H1 (cell line): ENCODE data around the gene ALKBH7. TPM values are rescaled to one million over a fixed set of nuclear protein-coding genes. Genes with fewer than 3 reads are reported as not detected.

Experiments used
- CHD2 ChIP-seq: IDR thresholded peaks from 2 replicates; pipeline ENCODE4 v1.6.1; 2012; ENCODE audit warnings: low read length, improper control_type of control experiment
- E2F6 ChIP-seq: IDR thresholded peaks from 2 replicates; pipeline ENCODE4 v1.6.1; 2012; ENCODE audit warnings: inconsistent platforms
- polyA plus RNA-seq, 7 experiments: library from polyadenylated mRNA; depleted of rRNA in 3 of 7; stranded (reverse) in 5 of 7; unstranded in 2 of 7; fragments of >200 nt in 5 of 7; fragments of 200-250 nt in 2 of 7; gene quantifications; 1 replicate in 5 of 7; 2 replicates in 1 of 7; 4 replicates in 1 of 7; pipeline versions ENCODE4 v1.2.1 to v1.2.3, GENCODE V29; 2011 to 2013; ENCODE audit warnings: missing spikeins in 2 of 7, mixed read lengths in 2 of 7
- total RNA-seq: library from RNA; stranded (reverse); fragmentation: NEBNext Ultra II Directional; extraction: Animal tissue kit (Norgen Biotek cat#: 25700); gene quantifications from 2 replicates; pipeline ENCODE4 v1.2.1, GENCODE V29; 2021

ALKBH7 gene
- total and polyA plus RNA-seq, 2 of the 8 experiments (the other 6 are each of a cell fraction or from before 2014, with no cell fraction given): 66.3 to 100 TPM

GRCh38 chr19:6416658-6417405 is 44.2 kb downstream of the ALKBH7 start (continued):
- TF ChIP-seq E2F6 (no peak), CHD2 (no peak)
